Fibroblast of the conjunctiva (primary cell): ENCODE data around the gene CALHM4.

Experiments
- DNase-seq: peaks from one replicate; pipeline ENCODE4 v3.0.0-alpha.2; 2010; ENCODE audit warnings: low read depth

Gene CALHM4, protein sequence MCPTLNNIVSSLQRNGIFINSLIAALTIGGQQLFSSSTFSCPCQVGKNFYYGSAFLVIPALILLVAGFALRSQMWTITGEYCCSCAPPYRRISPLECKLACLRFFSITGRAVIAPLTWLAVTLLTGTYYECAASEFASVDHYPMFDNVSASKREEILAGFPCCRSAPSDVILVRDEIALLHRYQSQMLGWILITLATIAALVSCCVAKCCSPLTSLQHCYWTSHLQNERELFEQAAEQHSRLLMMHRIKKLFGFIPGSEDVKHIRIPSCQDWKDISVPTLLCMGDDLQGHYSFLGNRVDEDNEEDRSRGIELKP

DNA sequence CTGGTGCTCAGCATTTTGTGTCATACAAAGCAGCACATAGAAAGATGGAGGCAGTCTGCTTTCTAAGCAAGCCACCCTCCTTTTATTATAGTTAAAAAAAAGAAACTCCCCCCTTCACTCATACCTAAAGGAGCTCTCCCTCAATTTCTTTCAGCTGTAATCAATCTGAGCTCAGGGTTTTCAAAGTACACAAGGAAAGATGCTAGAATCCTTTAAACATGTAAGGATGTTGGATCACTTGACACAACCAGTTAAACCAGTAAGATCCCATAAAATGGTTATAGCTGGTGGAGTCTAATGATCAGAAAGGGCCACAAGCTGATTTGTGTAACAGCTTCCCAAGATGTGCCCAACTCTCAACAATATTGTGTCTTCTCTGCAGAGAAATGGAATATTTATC lies at the start of gene CALHM4:
Gene CALHM4 (plus strand): TSS at position 301 of the 400 bp plus-strand sequence. CDS start 43 bp downstream, at position 344.
- no peak for DNase-seq

DNA sequence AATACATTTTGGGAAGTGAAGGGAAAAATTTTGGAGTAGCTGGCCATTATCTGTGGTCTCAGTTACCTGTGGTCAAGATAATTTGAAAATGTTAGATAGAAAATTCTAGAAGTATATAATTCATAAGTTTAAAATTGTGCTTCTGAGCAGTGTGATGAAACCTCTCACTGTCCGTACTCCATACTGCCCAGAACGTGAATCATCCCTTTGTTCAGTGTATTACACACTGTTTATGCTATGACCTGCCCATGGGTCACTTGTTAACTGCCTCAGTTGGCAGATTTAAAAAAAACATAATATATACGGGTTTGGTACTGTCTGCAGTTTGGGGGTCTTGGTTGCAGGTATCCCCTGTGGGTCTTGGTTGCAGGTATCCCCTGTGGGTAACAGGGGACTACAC lies 46.2 kb upstream of the CALHM4 start:
- DNase-seq = no peak

DNA sequence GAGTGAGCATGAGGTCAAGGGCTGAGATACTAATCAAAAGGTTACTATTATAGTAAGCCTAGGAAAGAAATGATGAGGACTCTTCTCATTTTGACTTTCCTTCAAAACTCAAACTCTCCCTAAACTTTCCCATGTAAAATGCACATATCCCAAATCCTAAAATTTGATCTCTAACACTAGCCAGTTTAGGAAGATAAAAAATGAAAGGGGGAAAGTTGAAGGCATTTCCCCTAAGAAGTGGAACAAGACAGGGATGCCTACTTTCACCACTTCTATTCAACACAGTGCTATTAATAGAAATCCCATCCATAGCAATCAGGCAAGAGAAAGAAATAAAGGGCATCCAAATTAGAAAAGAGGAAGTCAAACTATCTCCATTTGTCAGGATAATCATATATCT lies 45.0 kb upstream of the CALHM4 start:
- DNase-seq = no peak

DNA sequence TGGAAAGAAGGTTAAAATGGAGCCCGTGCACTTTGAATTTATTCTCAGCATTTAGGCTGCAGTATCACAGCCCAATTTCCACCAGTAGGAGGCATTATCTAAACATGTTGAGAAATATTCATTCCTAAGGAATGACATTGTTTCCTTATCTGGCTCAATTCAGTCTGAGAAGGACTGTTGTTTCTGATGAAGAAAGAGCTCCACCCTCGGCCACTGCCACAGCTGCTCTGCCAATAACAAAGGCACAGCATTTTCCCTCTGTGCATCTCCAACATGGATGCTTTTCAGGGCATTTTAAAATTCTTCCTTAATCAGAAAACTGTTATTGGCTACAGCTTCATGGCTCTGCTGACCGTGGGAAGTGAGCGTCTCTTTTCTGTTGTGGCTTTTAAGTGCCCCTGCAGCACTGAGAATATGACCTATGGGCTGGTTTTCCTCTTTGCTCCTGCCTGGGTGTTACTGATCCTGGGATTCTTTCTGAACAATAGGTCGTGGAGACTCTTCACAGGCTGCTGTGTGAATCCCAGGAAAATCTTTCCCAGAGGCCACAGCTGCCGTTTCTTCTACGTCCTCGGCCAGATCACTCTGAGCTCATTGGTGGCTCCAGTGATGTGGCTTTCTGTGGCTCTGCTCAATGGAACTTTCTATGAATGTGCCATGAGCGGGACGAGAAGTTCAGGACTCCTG lies 42.0 kb upstream of the CALHM4 start, which contains the start of gene CALHM5:
Gene CALHM5 (plus strand): TSS at position 216 of the 687 bp plus-strand sequence. CDS start 58 bp downstream, at position 274.
- DNase-seq = peak; percentile 77

DNA sequence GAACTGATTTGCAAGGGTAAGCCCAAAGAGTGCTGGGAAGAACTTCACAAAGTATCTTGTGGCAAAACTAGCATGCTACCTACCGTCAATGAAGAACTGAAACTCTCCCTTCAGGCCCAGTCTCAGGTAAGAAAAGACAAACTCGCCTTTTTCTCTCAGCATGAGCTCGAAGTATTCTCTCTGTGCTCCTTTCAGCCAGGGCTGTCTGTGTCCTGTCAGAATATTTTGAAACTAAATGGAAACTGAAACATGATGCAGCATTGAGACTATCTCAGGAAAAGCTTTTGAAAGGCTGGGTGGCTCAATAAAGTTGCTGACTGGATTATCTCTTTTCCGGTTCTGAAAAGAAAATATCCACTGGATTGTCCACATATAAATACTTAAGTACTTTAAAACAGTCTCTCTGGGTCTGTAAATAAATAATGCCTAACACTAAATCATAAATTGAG lies 41.4 kb upstream of the CALHM4 start:
- no peak for DNase-seq

DNA sequence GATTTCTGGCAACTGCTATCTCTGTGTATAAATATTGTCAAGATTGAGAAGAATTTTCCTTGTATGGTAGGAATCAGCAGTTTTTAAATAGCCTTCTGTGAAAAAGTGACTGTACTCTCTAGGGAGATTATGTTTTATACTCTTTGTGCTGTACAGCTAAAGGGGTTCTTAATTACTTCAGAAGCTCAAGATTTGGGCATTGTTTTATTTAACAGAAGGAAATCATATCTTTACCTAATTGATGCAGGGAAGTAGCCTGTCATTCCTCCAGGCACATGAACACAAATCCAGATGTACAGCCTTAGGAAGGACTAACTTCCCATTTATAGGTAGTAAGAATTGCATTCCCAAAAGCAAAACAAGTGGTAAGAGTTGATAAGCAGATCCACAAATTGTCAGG lies 40.8 kb upstream of the CALHM4 start:
- DNase-seq = no peak

DNA sequence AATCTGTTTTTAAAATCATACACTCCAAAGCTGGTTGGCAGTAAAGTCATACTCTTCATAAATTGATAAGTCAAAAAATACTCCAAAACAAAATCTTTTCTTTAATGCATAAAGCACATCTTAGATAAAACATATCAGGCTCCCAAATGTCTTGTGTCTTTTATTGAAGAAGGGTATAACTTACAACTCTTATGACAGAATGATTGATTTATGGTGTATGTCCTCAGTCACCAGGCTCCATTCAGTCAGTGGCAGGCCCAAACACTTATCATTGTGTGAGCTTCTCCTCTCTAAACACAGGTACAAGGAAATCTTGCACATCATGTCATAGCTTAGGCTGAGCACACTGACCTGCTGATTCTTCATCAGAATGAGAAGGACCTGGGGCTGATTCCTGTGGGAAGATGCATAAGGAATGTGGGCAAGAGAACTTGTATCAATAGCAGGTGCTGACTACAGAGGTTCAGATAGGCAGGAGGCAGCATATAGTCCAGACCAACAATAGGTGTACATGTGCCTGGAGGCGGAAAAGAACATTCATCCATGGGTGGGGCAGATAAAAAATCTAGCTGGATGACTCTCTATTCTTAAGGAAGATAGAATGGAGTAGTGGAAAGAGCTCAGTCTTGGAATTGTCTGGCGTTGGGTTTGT lies 40.2 kb upstream of the CALHM4 start:
- DNase-seq = no peak

DNA sequence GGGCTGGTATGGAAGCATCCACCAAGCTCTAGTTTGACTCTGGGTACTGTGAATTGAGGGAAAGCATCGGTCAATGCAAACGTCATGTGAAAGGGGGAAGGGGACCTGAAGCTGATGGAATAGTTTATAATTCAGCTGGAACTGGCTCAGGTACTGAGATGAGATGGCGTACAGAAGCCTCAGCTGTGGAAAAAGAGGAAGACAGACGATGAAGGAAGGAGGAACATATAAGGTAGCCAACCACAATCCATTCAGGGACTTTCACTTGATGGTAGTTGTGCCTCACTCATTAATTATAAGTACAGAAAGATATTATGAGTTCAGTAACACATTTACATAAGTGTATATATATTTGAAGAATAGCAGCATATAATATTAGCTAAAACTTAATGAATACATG lies 39.4 kb upstream of the CALHM4 start:
- no peak for DNase-seq

DNA sequence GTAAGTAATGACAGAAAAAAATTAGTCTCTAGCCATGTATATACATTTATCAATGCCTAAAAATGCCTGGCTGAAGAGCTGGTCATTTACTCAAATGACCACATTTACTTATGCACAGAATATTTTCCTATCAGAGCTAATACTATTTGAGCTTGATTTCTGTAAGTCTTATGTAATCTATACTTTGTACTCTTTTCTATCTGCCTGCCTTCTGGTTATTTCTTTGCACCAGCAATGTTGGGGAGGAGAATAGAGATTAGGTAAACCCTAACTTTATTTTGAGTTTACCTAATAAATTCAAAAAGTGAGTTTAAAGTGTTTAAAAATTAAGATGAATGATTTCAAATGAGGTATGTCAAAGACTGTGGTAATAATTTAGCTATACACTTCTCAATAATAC lies 38.4 kb upstream of the CALHM4 start:
- DNase-seq = no peak

DNA sequence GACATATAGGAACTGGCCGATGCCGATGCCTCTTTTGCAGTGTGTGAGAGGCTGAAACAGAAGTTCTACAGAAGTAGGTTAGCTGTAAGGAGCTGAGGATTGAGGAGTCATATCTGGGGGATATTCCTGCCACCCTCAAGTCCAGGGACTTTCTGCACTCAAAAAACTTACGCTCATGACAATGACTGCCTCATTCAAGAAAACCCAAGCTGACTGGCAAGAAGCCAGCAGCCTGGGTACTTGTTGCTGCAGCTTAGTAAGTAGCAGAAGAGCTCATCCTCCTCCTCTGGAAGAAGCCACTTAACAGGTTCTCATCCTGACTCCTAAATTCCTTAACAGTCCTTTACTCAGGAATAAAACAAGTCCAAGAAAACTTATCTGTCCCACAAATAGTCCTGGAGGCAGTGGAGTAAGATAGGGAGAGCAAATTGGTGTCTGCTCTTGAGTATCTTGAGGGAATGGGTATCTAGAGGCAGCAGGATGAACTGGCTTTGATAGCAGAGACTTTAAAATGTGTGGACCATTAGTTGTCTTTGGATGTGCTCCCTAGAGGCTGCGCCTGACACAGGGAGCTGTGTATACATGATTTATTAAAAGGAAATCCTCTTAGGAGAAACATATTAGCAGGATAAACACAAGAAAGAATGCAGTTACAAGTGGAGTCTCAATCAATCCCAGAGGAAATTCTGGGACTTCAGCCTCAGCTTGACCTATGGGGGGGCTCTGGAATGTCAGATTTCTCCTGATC lies 34.8 kb upstream of the CALHM4 start:
- no peak for DNase-seq

DNA sequence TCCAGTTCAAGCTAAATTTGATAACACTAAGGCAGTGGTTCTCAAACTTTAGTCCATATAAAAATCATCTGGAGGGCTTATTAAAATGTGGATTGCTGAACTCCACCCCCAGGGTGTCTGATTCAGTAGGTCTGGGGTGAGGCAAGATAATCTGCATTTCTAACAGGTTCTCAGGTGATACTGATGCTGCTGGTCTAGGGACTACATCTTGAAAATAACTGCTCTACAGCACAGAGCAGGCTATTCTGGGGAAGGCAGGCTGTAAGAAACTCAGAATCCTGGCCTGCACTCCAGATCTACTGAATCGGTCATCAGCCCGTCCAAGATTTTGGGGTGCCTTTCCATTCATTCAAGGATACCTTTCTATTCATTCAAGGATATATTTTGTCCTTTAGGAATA lies 30.7 kb upstream of the CALHM4 start:
- DNase-seq = no peak

DNA sequence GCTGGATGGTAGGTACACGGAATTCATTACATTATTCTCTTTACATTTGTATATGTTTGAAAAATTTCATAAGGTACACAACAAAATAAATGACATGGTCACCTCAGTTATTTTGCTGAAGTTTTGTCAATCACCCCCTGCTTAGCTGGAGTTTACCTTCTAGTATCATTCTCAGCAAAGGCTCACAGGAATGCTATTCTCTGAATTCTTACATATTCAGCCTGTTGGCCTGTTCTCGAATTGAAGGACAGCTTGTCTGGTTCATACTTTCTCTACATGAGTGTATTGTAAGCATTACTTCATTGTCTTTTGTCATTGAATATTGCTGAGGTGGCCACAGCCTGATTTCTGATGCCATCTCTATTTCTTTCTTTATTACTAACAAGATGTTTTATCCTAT lies 29.3 kb upstream of the CALHM4 start:
- DNase-seq = no peak

DNA sequence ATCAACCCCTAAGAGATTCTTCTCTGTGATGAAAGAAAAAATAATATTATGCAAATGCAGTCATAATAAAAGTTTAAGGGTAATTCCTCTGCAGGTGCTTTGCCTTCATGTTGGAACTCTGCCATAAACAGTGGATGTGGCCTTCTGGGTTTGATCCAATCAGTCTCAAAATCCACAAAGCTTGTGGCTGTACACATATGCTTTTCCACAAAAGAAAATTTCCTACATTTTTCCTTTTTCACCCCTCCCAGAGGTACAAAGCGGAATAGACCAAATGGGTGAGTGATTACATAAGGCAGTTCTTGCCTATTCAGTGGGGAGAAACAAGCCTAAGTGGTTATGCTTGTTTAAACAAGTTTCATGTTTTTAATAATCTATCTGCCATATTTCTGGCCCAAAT lies 25.4 kb upstream of the CALHM4 start:
- DNase-seq = no peak

DNA sequence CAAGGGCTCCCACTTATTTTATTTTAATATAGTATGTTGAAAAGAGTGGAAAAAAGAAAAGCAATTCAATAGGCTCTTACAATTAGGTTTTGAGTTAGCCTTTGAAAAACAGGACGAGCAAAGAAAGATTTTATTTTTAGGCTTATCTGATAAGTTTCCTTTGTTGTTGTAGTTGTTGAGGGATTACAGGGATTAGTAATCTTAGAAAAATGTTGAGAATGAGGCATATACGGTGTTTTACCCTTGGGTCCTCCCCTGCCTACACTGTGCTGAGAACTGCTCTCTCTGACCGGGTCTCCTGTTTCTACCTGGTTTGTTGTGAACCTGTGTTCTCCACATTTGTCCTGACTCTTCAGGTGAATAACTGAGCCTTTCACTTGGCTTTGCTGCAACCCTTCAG lies 24.8 kb upstream of the CALHM4 start:
- DNase-seq = no peak

DNA sequence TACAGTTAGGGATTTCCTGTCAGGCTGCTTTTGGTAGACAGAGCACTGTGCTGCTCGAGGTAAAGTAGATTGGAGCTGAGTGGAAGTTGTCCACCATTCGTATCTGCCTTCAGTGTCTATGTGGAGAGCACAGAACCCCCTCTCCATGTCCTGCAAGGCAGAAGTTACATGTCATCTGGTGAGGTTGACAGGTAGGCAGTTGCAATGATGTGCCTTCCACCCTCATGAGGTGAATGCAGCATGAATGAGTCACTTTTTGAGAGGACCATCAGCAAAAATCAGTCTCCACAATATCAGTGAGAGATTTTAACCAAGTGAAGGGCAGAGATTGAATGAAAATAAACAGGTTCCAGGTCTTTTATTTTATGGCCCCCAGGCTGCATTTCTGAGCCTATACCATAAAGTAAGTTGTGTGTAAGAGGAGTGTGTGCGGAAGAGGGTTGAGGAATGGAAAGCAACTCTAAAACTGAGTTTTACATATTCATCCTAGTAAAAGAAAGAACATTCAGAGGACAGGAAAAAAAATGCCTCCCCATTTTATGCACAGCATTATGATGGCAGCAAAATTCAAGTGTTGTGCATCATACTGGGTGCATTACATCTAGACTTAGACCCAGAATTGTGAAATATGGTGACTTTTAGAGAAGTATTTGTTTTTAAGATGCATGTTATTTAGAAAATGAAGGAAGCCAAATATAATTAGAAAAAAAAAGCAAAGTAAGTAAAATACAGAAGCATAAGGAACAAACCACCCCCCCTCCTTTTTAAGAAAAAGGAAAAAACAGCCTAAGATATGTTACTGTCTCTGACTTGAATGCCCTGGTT lies 23.9 kb upstream of the CALHM4 start:
- no peak for DNase-seq

DNA sequence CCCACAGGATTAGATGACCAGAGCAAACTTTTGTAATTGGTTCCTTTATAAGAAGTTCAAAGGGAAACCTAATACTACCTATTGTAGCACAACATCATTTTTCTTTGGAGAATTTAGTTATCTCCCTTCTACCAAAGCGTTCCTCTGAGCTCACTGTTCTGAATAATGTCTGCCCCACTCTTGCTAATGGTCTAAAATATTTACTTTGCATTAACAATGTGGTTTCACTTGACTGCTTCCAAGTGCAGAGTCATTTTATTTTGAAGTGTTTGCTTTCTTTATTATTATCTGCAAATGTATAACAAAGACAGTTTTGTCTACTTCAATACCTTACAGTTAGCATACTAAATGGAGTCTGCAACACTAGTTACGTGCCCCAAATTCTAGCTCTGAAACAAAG lies 23.1 kb upstream of the CALHM4 start:
- no peak for DNase-seq

DNA sequence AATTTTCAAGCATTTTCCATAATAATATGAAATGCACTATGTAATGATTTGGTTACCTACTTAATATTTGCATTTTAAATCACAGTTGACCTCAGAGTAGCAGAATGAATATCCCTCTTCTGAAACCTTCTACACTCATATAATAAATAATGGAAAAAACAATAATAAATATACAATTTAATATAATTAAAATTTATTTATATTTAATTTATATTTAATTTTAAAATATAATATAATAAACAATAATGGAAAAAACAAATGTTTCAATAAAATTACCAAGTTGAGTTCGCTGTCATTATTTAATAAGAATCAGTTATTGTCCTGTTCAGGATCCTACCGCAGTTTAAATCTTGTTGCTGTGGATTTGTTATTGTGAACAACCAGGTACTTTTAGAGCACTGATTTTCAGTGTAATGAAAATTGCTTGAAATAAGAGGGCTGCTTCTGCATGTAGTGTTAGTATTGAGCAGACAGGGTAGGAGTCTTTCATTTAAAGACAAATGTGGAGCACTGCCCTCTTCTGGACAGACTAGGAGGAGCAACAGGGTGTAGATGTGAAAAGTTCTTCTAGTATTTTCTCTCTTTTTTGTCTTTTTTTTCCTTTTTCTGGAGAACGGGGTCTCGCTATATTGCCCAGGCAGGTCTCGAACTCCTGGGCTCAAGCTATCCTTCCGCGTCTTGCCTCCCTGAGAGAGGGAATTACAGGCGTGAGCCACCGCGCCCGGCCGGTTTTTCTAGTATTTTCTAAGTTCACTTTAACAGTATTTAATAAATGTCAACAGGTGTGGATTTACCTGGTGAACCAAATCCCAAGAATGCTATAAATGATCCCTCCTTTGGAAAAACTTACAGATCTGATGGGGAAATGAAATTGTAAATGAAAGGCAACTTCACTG lies 21.6 kb upstream of the CALHM4 start:
- DNase-seq = peak; percentile 68

DNA sequence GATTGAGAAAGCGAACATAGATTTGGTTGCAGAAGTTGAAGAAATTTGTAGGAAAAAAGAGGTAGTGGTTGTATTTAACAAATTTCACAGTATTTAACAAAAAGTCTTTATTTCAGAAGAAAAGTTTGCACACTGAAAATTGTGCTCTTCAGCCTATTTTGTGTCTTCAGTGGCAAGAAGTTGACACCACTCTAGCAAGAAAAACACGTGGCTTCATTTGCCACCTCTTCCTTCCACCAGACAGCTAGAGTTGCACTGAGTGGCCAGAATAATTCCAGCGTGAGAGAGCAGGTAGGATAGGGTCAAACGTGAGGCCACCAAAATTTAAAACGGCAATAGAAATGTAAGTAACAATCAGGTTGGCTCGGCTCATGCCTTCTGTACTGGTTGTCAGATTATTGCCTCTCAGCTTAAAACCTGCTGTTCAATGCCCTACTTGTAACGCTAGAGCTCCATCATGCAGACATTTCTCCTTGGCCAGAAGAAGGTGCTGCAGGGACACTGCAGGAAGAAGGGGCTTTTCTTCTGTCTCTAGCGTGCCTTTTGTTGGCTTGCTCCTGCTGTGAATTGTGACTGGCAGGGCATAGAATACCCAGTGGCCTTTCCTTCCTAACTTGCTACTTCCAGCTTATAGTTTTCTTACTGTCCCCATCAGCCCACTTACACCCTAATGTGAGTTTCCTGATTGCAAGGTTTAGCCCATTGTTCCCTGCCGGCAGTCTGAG lies 20.2 kb upstream of the CALHM4 start:
- DNase-seq = no peak

DNA sequence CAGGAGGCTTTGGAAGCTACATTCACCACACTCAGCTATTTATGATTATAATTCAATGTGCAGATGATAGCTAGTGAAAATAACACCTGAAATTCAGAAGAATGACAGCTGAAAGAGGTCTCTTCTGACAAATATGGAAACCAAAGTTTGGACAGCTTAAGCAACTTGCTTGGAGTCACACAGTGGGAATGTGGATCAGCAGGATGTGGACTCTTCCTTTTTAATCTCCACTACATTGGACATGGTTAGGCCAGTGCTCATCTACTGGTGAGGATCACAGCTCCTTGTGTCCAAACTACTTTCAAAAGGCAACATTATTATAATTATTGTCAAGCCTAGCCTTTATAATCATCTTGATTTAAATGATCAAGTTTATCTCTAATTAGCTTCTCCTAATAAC lies 18.4 kb upstream of the CALHM4 start:
- DNase-seq = no peak

DNA sequence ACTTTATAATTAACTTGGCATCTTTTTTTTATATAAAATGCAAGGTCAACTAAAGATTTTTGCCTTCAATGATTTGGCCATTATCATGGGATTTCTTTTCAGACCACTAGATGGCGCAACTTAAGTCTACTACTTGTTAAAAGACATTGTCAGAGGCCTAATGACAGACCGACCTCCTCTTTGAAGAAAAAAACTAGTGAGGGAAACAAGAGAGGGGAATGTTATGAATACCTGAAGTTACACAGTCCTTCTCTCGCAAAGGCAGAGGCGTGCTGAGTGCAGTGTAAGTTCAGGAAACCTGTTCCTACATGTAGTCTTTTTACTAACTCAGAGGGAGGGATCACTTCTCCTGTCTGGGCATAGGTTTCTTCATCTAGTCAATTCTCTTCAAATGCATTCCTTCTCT lies 17.3 kb upstream of the CALHM4 start:
- DNase-seq = peak; percentile 48
